Loucy (cell line): ENCODE measurements around the gene PLD2.

Experiments used
- CTCF ChIP-seq: fragments of 200-600 bp; sonication (generic); conservative IDR thresholded peaks from 2 replicates; pipeline ENCODE4 v1.5.1; 2014; ENCODE audit warnings: mild to moderate bottlenecking, antibody characterized with exemption, low read length
- EZH2phosphoT487 ChIP-seq: fragments of 200-600 bp; IDR thresholded peaks from 2 replicates; pipeline ENCODE4 v1.6.1; 2018; ENCODE audit warnings: antibody characterized with exemption, mild to moderate bottlenecking, moderate library complexity, borderline replicate concordance

GRCh38 chr17:4769628-4770027 lies 37.3 kb upstream of the PLD2 start:
- TF ChIP-seq CTCF: no peak
- TF ChIP-seq EZH2phosphoT487: no peak
